ENCODE results near the gene CTNNA1.

Gene CTNNA1

GRCh38 chr5:138910546-138911185 is 157.4 kb downstream of the CTNNA1 start:
- no peak overlapping the region for H3K9ac ChIP-seq (ENCODE audit: low read length)
- no peaks in the 10 kb centered on the region for H3K9me3 ChIP-seq (ENCODE audit: insufficient read depth, low read length)
- TF ChIP-seq CTCF (IDR thresholded peaks at IDR 0.05; ENCODE audit: insufficient read depth, low read length, poor library complexity, severe bottlenecking): no peak
- TF ChIP-seq EZH2phosphoT487 (conservative IDR thresholded peaks at IDR 0.05; ENCODE audit: low read length): no peak
- H3K9me2 ChIP-seq (replicated peaks; ENCODE audit: insufficient read depth, low read length): no peaks in the 10 kb centered on the region
- no peaks in the 10 kb centered on the region for H3F3A ChIP-seq (ENCODE audit: insufficient read depth)
- no peak overlapping the region for H3K4me3 ChIP-seq (ENCODE audit: insufficient read depth, low read length, poor library complexity, severe bottlenecking)
- H4K20me1 ChIP-seq (ENCODE audit: low read depth, low read length): no peaks in the 10 kb centered on the region
- no peaks in the 10 kb centered on the region for H3K79me2 ChIP-seq (ENCODE audit: insufficient read depth, low read length)
- no peak overlapping the region for H2AFZ ChIP-seq (ENCODE audit: low read depth, low read length, severe bottlenecking)
- H3K4me2 ChIP-seq (ENCODE audit: low read depth, low read length, poor library complexity, severe bottlenecking): no peak overlapping the region
- H3K27ac ChIP-seq (ENCODE audit: low read depth, low read length): no peak overlapping the region
- H3K27me3 ChIP-seq (ENCODE audit: low read length): no peaks in the 10 kb centered on the region
- H3K36me3 ChIP-seq (ENCODE audit: low read length): no peaks in the 10 kb centered on the region

- H3K9me2 ChIP-seq (replicated peaks; ENCODE audit: insufficient read depth, low read length): no peaks in the 10 kb centered on the region
Measured at GRCh38 chr5:138911441-138911840, 158.2 kb downstream of the CTNNA1 start.

GRCh38 chr5:138912093-138912492 is 158.9 kb downstream of the CTNNA1 start:
- Histone ChIP-seq H3K79me2 (ENCODE audit: insufficient read depth, low read length) (no peaks in the 10 kb centered on the region), H3K36me3 (ENCODE audit: low read length) (no peaks in the 10 kb centered on the region)
- TF ChIP-seq EZH2phosphoT487 (conservative IDR thresholded peaks at IDR 0.05; ENCODE audit: low read length): no peak
- TF ChIP-seq CTCF (IDR thresholded peaks at IDR 0.05; ENCODE audit: insufficient read depth, low read length, poor library complexity, severe bottlenecking): no peak

More at GRCh38 chr5:138911441-138911840, 158.2 kb downstream of the CTNNA1 start:
- no peaks in the 10 kb centered on the region for H3K36me3 ChIP-seq (ENCODE audit: low read length)
- no peaks in the 10 kb centered on the region for H3K9me3 ChIP-seq (ENCODE audit: insufficient read depth, low read length)
- no peaks in the 10 kb centered on the region for H3F3A ChIP-seq (ENCODE audit: insufficient read depth)
- H2AFZ ChIP-seq (ENCODE audit: low read depth, low read length, severe bottlenecking): no peak overlapping the region
- no peak for TF ChIP-seq CTCF (IDR thresholded peaks at IDR 0.05; ENCODE audit: insufficient read depth, low read length, poor library complexity, severe bottlenecking)
- TF ChIP-seq EZH2phosphoT487 (conservative IDR thresholded peaks at IDR 0.05; ENCODE audit: low read length): no peak
- no peaks in the 10 kb centered on the region for H4K20me1 ChIP-seq (ENCODE audit: low read depth, low read length)
- H3K27me3 ChIP-seq (ENCODE audit: low read length): no peaks in the 10 kb centered on the region
- H3K9ac ChIP-seq (ENCODE audit: low read length): no peak overlapping the region
- no peak overlapping the region for H3K27ac ChIP-seq (ENCODE audit: low read depth, low read length)
- no peak overlapping the region for H3K4me3 ChIP-seq (ENCODE audit: insufficient read depth, low read length, poor library complexity, severe bottlenecking)
- no peaks in the 10 kb centered on the region for H3K79me2 ChIP-seq (ENCODE audit: insufficient read depth, low read length)
- no peak overlapping the region for H3K4me2 ChIP-seq (ENCODE audit: low read depth, low read length, poor library complexity, severe bottlenecking)

More at GRCh38 chr5:138912093-138912492, 158.9 kb downstream of the CTNNA1 start:
- Histone ChIP-seq H3K4me3 (ENCODE audit: insufficient read depth, low read length, poor library complexity, severe bottlenecking) (no peak overlapping the region), H3K9ac (ENCODE audit: low read length) (no peak overlapping the region), H3K27ac (ENCODE audit: low read depth, low read length) (no peak overlapping the region), H3K4me2 (ENCODE audit: low read depth, low read length, poor library complexity, severe bottlenecking) (no peak overlapping the region), H3K9me3 (ENCODE audit: insufficient read depth, low read length) (no peaks in the 10 kb centered on the region), H3K27me3 (ENCODE audit: low read length) (no peaks in the 10 kb centered on the region), H3F3A (ENCODE audit: insufficient read depth) (no peaks in the 10 kb centered on the region), H4K20me1 (ENCODE audit: low read depth, low read length) (no peaks in the 10 kb centered on the region), H3K9me2 (replicated peaks; ENCODE audit: insufficient read depth, low read length) (no peaks in the 10 kb centered on the region), H2AFZ (ENCODE audit: low read depth, low read length, severe bottlenecking) (no peak overlapping the region)

Data from SU-DHL-6 (cell line).